GM12801 (cell line): ENCODE data around the gene CTNNA1.

Experiments
- CTCF ChIP-seq: IDR thresholded peaks from one replicate; pipeline ENCODE4 v1.5.1; 2011; ENCODE audit warnings: control low read depth; ENCODE audit not compliant: insufficient read length; ENCODE audit errors: extremely low read depth

CTNNA1 gene

GRCh38 chr5:138922494-138922893 is 169.3 kb downstream of the CTNNA1 start:
- no peak for TF ChIP-seq CTCF

- no peak for TF ChIP-seq CTCF
Measured at GRCh38 chr5:138925090-138925635, 171.9 kb downstream of the CTNNA1 start.

GRCh38 chr5:138926257-138926656 is 173.0 kb downstream of the CTNNA1 start:
- TF ChIP-seq CTCF: no peak

GRCh38 chr5:138926688-138927448 is 173.6 kb downstream of the CTNNA1 start:
- no peak for TF ChIP-seq CTCF

GRCh38 chr5:138927544-138927943 is 174.3 kb downstream of the CTNNA1 start:
- no peak for TF ChIP-seq CTCF

- no peak for TF ChIP-seq CTCF
Measured at GRCh38 chr5:138927979-138928378, 174.8 kb downstream of the CTNNA1 start.

- no peak for TF ChIP-seq CTCF
Measured at GRCh38 chr5:138929571-138929955, 176.3 kb downstream of the CTNNA1 start.
